Activated CD8-positive, alpha-beta T cell treated with anti-CD3 and anti-CD28 coated beads, Interleukin-2, amount 10 ng/mL, durations not matched to agents 7 days and 5 days (primary cell): ENCODE measurements around the gene DDX10. TPM values are rescaled to one million over a fixed set of nuclear protein-coding genes. Genes with fewer than 3 reads are reported as not detected.

ENCODE experiments used
- ATAC-seq: fragments of 150-1000 bp; cut with Tn5 transposase; one replicate; pipeline ENCODE4 v1.10.0; 2021; ENCODE audit warnings: moderate library complexity
- CTCF ChIA-PET: fragments of 350-600 bp; sonication (Branson Sonifier 250); formaldehyde crosslinking; loops from one replicate; lab custom pipeline; 2021; ENCODE audit warnings: antibody characterized with exemption; lab: Charles Lee
- POLR2A ChIA-PET: fragments of 350-600 bp; sonication (Branson Sonifier 250); formaldehyde crosslinking; loops from one replicate; lab custom pipeline; 2021; ENCODE audit warnings: antibody characterized with exemption; lab: Charles Lee
- DNase-seq: peaks from one replicate; pipeline ENCODE4 v3.0.0-alpha.2; 2020
- H3K27ac Mint-ChIP-seq: one replicate; pipeline ENCODE4 v1.8.0; 2021; ENCODE audit warnings: mild to moderate bottlenecking, mixed read lengths
- H3K27me3 Mint-ChIP-seq: one replicate; pipeline ENCODE4 v1.8.0; 2021; ENCODE audit warnings: low read depth, mixed read lengths
- H3K36me3 Mint-ChIP-seq: one replicate; pipeline ENCODE4 v1.8.0; 2021; ENCODE audit warnings: low read depth, mixed read lengths
- H3K4me1 Mint-ChIP-seq: one replicate; pipeline ENCODE4 v1.8.0; 2021; ENCODE audit warnings: low read depth, mixed read lengths
- H3K4me3 Mint-ChIP-seq: one replicate; pipeline ENCODE4 v1.8.0; 2021; ENCODE audit warnings: mild to moderate bottlenecking, mixed read lengths
- H3K9me3 Mint-ChIP-seq: one replicate; pipeline ENCODE4 v1.8.0; 2022; ENCODE audit warnings: mixed read lengths; ENCODE audit not compliant: insufficient read depth
- total RNA-seq, 2 experiments: library from RNA; stranded (reverse); gene quantifications; one replicate each; pipeline ENCODE4 v1.2.3, GENCODE V29; 2021

The DDX10 gene
- total RNA-seq, 2 experiments from 2014 or later: 26.3 to 31.6 TPM

- DNase-seq: no peak
- Mint-ChIP-seq H3K36me3 (no peaks in the 10 kb centered on the region), H3K27me3 (peaks cover 3% of the 10 kb centered on the region), H3K4me1 (peaks cover 25% of the 10 kb centered on the region), H3K9me3 (no peaks in the 10 kb centered on the region), H3K27ac (no peak overlapping the region), H3K4me3 (no peak overlapping the region)
- ChIA-PET POLR2A (no interaction called here), CTCF (no interaction called here)
- no peak for ATAC-seq
Observed at GRCh38 chr11:108963118-108963517, 298.2 kb downstream of the DDX10 start.

- no peak for DNase-seq
- Mint-ChIP-seq H3K36me3 (no peaks in the 10 kb centered on the region), H3K27me3 (peaks cover 3% of the 10 kb centered on the region), H3K27ac (no peak overlapping the region), H3K9me3 (no peaks in the 10 kb centered on the region), H3K4me3 (no peak overlapping the region), H3K4me1 (peaks cover 15% of the 10 kb centered on the region)
- ChIA-PET POLR2A (no interaction called here), CTCF (no interaction called here)
- no peak for ATAC-seq
Observed at GRCh38 chr11:108965306-108966001, 300.6 kb downstream of the DDX10 start.

GRCh38 chr11:108966206-108966605, 301.3 kb downstream of the DDX10 start:
- ATAC-seq (no peak), DNase-seq (no peak)
- H3K4me1 Mint-ChIP-seq: peaks cover 7% of the 10 kb centered on the region
- no peak overlapping the region for H3K4me3 Mint-ChIP-seq
- H3K27ac Mint-ChIP-seq: no peak overlapping the region
- no peaks in the 10 kb centered on the region for H3K36me3 Mint-ChIP-seq
- H3K27me3 Mint-ChIP-seq: peaks cover 3% of the 10 kb centered on the region
- H3K9me3 Mint-ChIP-seq: no peaks in the 10 kb centered on the region
- ChIA-PET POLR2A (no interaction called here), CTCF (no interaction called here)

- peaks cover 3% of the 10 kb centered on the region for H3K27me3 Mint-ChIP-seq
- DNase-seq: no peak
- CTCF ChIA-PET: no interaction called here
- ATAC-seq: no peak
- POLR2A ChIA-PET: no interaction called here
- H3K4me1 Mint-ChIP-seq: no peaks in the 10 kb centered on the region
- no peaks in the 10 kb centered on the region for H3K36me3 Mint-ChIP-seq
- no peaks in the 10 kb centered on the region for H3K9me3 Mint-ChIP-seq
- H3K27ac Mint-ChIP-seq: no peak overlapping the region
- H3K4me3 Mint-ChIP-seq: no peak overlapping the region
Observed at GRCh38 chr11:108966978-108967377, 302.1 kb downstream of the DDX10 start.

- POLR2A ChIA-PET: no interaction called here
- no peaks in the 10 kb centered on the region for H3K36me3 Mint-ChIP-seq
- H3K4me1 Mint-ChIP-seq: no peaks in the 10 kb centered on the region
Observed at GRCh38 chr11:108967571-108967970, 302.7 kb downstream of the DDX10 start.

GRCh38 chr11:108970221-108970991, 305.5 kb downstream of the DDX10 start:
- no peak overlapping the region for H3K4me3 Mint-ChIP-seq
- no peak overlapping the region for H3K27ac Mint-ChIP-seq
- ChIA-PET CTCF (no interaction called here), POLR2A (no interaction called here)
- no peak for DNase-seq
- H3K4me1 Mint-ChIP-seq: no peaks in the 10 kb centered on the region
- H3K36me3 Mint-ChIP-seq: no peaks in the 10 kb centered on the region
- ATAC-seq: no peak
- no peaks in the 10 kb centered on the region for H3K9me3 Mint-ChIP-seq
- no peaks in the 10 kb centered on the region for H3K27me3 Mint-ChIP-seq

More at GRCh38 chr11:108967571-108967970, 302.7 kb downstream of the DDX10 start:
- no peak for DNase-seq
- Mint-ChIP-seq H3K4me3 (no peak overlapping the region), H3K27ac (no peak overlapping the region), H3K27me3 (peaks cover 3% of the 10 kb centered on the region), H3K9me3 (no peaks in the 10 kb centered on the region)
- CTCF ChIA-PET: no interaction called here
- ATAC-seq: no peak

GRCh38 chr11:108973402-108974162, 308.7 kb downstream of the DDX10 start:
- DNase-seq: no peak
- Mint-ChIP-seq H3K36me3 (no peaks in the 10 kb centered on the region), H3K9me3 (no peaks in the 10 kb centered on the region), H3K27me3 (peaks cover 2% of the 10 kb centered on the region), H3K27ac (no peak overlapping the region), H3K4me3 (no peak overlapping the region), H3K4me1 (no peaks in the 10 kb centered on the region)
- ATAC-seq: no peak
- CTCF ChIA-PET: no interaction called here
- POLR2A ChIA-PET: no interaction called here

- CTCF ChIA-PET: no interaction called here
- POLR2A ChIA-PET: no interaction called here
- no peak for ATAC-seq
Observed at GRCh38 chr11:108975026-108975425, 310.2 kb downstream of the DDX10 start.

GRCh38 chr11:108975641-108976071, 310.8 kb downstream of the DDX10 start:
- H3K27ac Mint-ChIP-seq: no peak overlapping the region
- no peaks in the 10 kb centered on the region for H3K36me3 Mint-ChIP-seq
- ChIA-PET POLR2A (no interaction called here), CTCF (no interaction called here)
- H3K4me3 Mint-ChIP-seq: no peak overlapping the region
- DNase-seq (no peak), ATAC-seq (no peak)
- peaks cover 2% of the 10 kb centered on the region for H3K27me3 Mint-ChIP-seq
- no peaks in the 10 kb centered on the region for H3K4me1 Mint-ChIP-seq
- no peaks in the 10 kb centered on the region for H3K9me3 Mint-ChIP-seq

More at GRCh38 chr11:108975026-108975425, 310.2 kb downstream of the DDX10 start:
- H3K9me3 Mint-ChIP-seq: no peaks in the 10 kb centered on the region
- no peak overlapping the region for H3K27ac Mint-ChIP-seq
- H3K36me3 Mint-ChIP-seq: no peaks in the 10 kb centered on the region
- no peak overlapping the region for H3K4me3 Mint-ChIP-seq
- no peaks in the 10 kb centered on the region for H3K4me1 Mint-ChIP-seq
- DNase-seq: no peak
- H3K27me3 Mint-ChIP-seq: peaks cover 2% of the 10 kb centered on the region

GRCh38 chr11:108983636-108984420, 319.0 kb downstream of the DDX10 start:
- Mint-ChIP-seq H3K4me3 (no peak overlapping the region), H3K27me3 (peaks cover 3% of the 10 kb centered on the region), H3K36me3 (no peaks in the 10 kb centered on the region), H3K27ac (no peak overlapping the region), H3K9me3 (no peaks in the 10 kb centered on the region), H3K4me1 (no peaks in the 10 kb centered on the region)
- DNase-seq: no peak
- ATAC-seq: no peak
- POLR2A ChIA-PET: no interaction called here
- CTCF ChIA-PET: no interaction called here

GRCh38 chr11:108984523-108984922, 319.7 kb downstream of the DDX10 start:
- POLR2A ChIA-PET: no interaction called here
- Mint-ChIP-seq H3K27me3 (peaks cover 3% of the 10 kb centered on the region), H3K4me3 (no peak overlapping the region), H3K36me3 (no peaks in the 10 kb centered on the region), H3K4me1 (no peaks in the 10 kb centered on the region), H3K27ac (no peak overlapping the region), H3K9me3 (no peaks in the 10 kb centered on the region)
- CTCF ChIA-PET: no interaction called here
- ATAC-seq: no peak
- no peak for DNase-seq
